Mesenchymal stem cell (in vitro differentiated cells and primary cell): ENCODE data around the gene IKZF1. TPM values are rescaled to one million over a fixed set of nuclear protein-coding genes. Genes with fewer than 3 reads are reported as not detected.

Experiments used
- DNase-seq: peaks from one replicate; pipeline ENCODE4 v3.0.0-alpha.2; 2013
- H2AFZ ChIP-seq: one replicate; pipeline ENCODE4 v1.6.1; 2013; ENCODE audit warnings: low read depth, mild to moderate bottlenecking, control low read depth, inconsistent platforms, low read length, moderate library complexity
- H2AK5ac ChIP-seq: 2 replicates; pipeline ENCODE4 v1.6.1; 2013; ENCODE audit warnings: low read length, moderate library complexity, mild to moderate bottlenecking, inconsistent platforms; ENCODE audit not compliant: severe bottlenecking
- H2BK120ac ChIP-seq: one replicate; pipeline ENCODE4 v1.6.1; 2013; ENCODE audit warnings: low read depth, mild to moderate bottlenecking, inconsistent platforms, low read length, moderate library complexity
- H2BK12ac ChIP-seq, 2 experiments: one replicate each; pipeline ENCODE4 v1.6.1; 2013; ENCODE audit warnings: inconsistent platforms in 2 of 2, low read length in 2 of 2, mild to moderate bottlenecking in 2 of 2, moderate library complexity in 2 of 2, control low read depth in 1 of 2
- H2BK15ac ChIP-seq: one replicate; pipeline ENCODE4 v1.6.1; 2013; ENCODE audit warnings: mild to moderate bottlenecking, low read depth, inconsistent platforms; ENCODE audit not compliant: poor library complexity, severe bottlenecking
- H2BK5ac ChIP-seq: 2 replicates; pipeline ENCODE4 v1.6.1; 2013; ENCODE audit warnings: low read depth, mild to moderate bottlenecking, low read length, control low read depth, inconsistent platforms; ENCODE audit not compliant: poor library complexity, severe bottlenecking
- H3K14ac ChIP-seq, 2 experiments: one replicate each; pipeline ENCODE4 v1.6.1; 2013; ENCODE audit warnings: inconsistent platforms in 2 of 2, low read length in 2 of 2, control low read depth in 1 of 2, mild to moderate bottlenecking in 1 of 2, moderate library complexity in 1 of 2
- H3K18ac ChIP-seq, 2 experiments: one replicate each; pipeline ENCODE4 v1.6.1; 2013; ENCODE audit warnings: inconsistent platforms in 2 of 2, low read length in 2 of 2, control low read depth in 1 of 2, low read depth in 1 of 2, mild to moderate bottlenecking in 1 of 2
- H3K23ac ChIP-seq, 2 experiments: one replicate each; pipeline ENCODE4 v1.6.1; 2013; ENCODE audit warnings: inconsistent platforms in 2 of 2, low read length in 2 of 2, mild to moderate bottlenecking in 2 of 2, moderate library complexity in 2 of 2, control low read depth in 1 of 2
- H3K27ac ChIP-seq: 2 replicates; pipeline ENCODE4 v1.5.1; 2013; ENCODE audit warnings: mild to moderate bottlenecking, moderate library complexity, low read length, control low read depth, inconsistent platforms; ENCODE audit not compliant: poor library complexity, severe bottlenecking
- H3K27me3 ChIP-seq, 2 experiments: 2 replicates each; pipeline versions ENCODE4 v1.6.1 to v1.7.0; 2013; ENCODE audit warnings: low read length in 2 of 2, mild to moderate bottlenecking in 2 of 2, moderate library complexity in 2 of 2, control low read depth in 1 of 2, inconsistent platforms in 1 of 2; ENCODE audit not compliant: control insufficient read depth in 1 of 2, insufficient read depth in 1 of 2
- H3K36me3 ChIP-seq, 2 experiments: 2 replicates each; pipeline versions ENCODE4 v1.6.1 to v1.7.0; 2013; ENCODE audit warnings: low read length in 2 of 2, control low read depth in 1 of 2, inconsistent platforms in 1 of 2, low read depth in 1 of 2, mild to moderate bottlenecking in 1 of 2; ENCODE audit not compliant: insufficient read depth in 2 of 2, control insufficient read depth in 1 of 2
- H3K4ac ChIP-seq, 2 experiments: one replicate each; pipeline ENCODE4 v1.6.1; 2013; ENCODE audit warnings: inconsistent platforms in 2 of 2, low read length in 2 of 2, mild to moderate bottlenecking in 2 of 2, moderate library complexity in 2 of 2, control low read depth in 1 of 2, low read depth in 1 of 2
- H3K4me1 ChIP-seq: 2 replicates; pipeline ENCODE4 v1.6.1; 2013; ENCODE audit warnings: low read depth, low read length, control low read depth; ENCODE audit not compliant: control insufficient read depth, insufficient read depth
- H3K4me2 ChIP-seq: 2 replicates; pipeline ENCODE4 v1.6.1; 2013; ENCODE audit warnings: low read length, mild to moderate bottlenecking, inconsistent platforms; ENCODE audit not compliant: poor library complexity, severe bottlenecking
- H3K4me3 ChIP-seq, 2 experiments: 2 replicates each; pipeline versions ENCODE4 v1.5.1 to v1.7.0; 2013; ENCODE audit warnings: low read length in 2 of 2, mild to moderate bottlenecking in 2 of 2, control low read depth in 1 of 2, low read depth in 1 of 2; ENCODE audit not compliant: insufficient read depth in 1 of 2
- H3K79me1 ChIP-seq: replicated peaks from 2 replicates; pipeline ENCODE4 v1.6.1; 2013; ENCODE audit warnings: mild to moderate bottlenecking, control low read depth, low read length, inconsistent platforms; ENCODE audit not compliant: poor library complexity, severe bottlenecking
- H3K9ac ChIP-seq: 2 replicates; pipeline ENCODE4 v1.7.0; 2013; ENCODE audit warnings: mild to moderate bottlenecking, low read length, moderate library complexity
- H3K9me3 ChIP-seq: 2 replicates; pipeline ENCODE4 v1.7.0; 2013; ENCODE audit warnings: mild to moderate bottlenecking, low read length; ENCODE audit not compliant: control insufficient read depth
- H4K8ac ChIP-seq: one replicate; pipeline ENCODE4 v1.6.1; 2013; ENCODE audit warnings: inconsistent platforms, mild to moderate bottlenecking, low read length, moderate library complexity
- H4K91ac ChIP-seq: one replicate; pipeline ENCODE4 v1.6.1; 2013; ENCODE audit warnings: mild to moderate bottlenecking, low read length, inconsistent platforms
- WGBS: methylation state at CpG from one replicate; pipeline ENCODE4 v1.1.7; 2013; ENCODE audit warnings: mixed read lengths; 5-methylcytosine and 5-hydroxymethylcytosine counted together
- polyA plus RNA-seq, 2 experiments: library from polyadenylated mRNA; stranded (reverse); fragments of 200-250 nt; gene quantifications; one replicate each; pipeline ENCODE4 v1.2.3, GENCODE V29; 2013

The IKZF1 gene
- 0.01 TPM for polyA plus RNA-seq (2013, experiment 1 of 2)
- polyA plus RNA-seq (2013, experiment 2 of 2), result not detected

DNA sequence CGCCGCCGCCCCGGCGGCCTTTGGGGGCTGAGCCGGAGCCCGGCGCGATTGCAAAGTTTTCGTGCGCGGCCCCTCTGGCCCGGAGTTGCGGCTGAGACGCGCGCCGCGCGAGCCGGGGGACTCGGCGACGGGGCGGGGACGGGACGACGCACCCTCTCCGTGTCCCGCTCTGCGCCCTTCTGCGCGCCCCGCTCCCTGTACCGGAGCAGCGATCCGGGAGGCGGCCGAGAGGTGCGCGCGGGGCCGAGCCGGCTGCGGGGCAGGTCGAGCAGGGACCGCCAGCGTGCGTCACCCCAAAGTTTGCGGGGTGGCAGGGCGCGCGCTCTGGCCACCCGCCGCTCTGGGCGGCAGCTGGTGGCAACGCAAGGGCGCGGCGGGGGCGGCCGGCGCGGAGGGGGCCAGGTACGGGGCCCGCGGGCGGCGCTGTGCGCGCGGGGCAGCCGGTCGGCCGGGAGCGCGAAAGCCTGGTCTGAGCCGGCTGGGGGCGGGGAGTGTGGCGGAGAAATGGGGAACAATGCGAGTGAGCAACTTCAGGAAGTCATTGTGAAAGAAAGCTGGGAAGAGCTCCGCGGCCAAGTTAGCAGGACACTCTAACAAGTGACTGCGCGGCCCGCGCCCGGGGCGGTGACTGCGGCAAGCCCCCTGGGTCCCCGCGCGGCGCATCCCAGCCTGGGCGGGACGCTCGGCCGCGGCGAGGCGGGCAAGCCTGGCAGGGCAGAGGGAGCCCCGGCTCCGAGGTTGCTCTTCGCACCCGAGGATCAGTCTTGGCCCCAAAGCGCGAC is at the start of gene IKZF1:
Gene IKZF1 (plus strand): TSS at position 588 of the 782 bp plus-strand sequence. CDS start 14,346 bp downstream, outside the sequence.
- peak within 1 kb of the TSS; percentile 47 for H2AFZ ChIP-seq
- H4K8ac ChIP-seq, result no peak within 1 kb of the TSS
- no peak within 1 kb of the TSS for H2BK5ac ChIP-seq
- no peak within 1 kb of the TSS for H3K9ac ChIP-seq
- no peak within 1 kb of the TSS for H2BK12ac ChIP-seq
- H3K4me2 ChIP-seq, result peak within 1 kb of the TSS; percentile 93
- no peak within 1 kb of the TSS for H3K18ac ChIP-seq
- H3K79me1 ChIP-seq, result no peaks in the 10 kb centered on the region
- no peak within 1 kb of the TSS for H2BK15ac ChIP-seq
- H3K4me3 ChIP-seq, result peak within 1 kb of the TSS in 1 of 2 experiments; percentile 50
- no peak within 1 kb of the TSS for H2BK120ac ChIP-seq
- peaks cover 70% of the 10 kb centered on the region in 2 experiments for H3K27me3 ChIP-seq
- H3K27ac ChIP-seq, result no peak within 1 kb of the TSS
- WGBS, result 1% methylated on average over 91 of the region's 107 CpGs
- no peak within 1 kb of the TSS for H3K4ac ChIP-seq
- H3K23ac ChIP-seq, result peak within 1 kb of the TSS in 1 of 2 experiments; percentile 66
- H3K14ac ChIP-seq, result peak within 1 kb of the TSS in 1 of 2 experiments; percentile 14
- no peaks in the 10 kb centered on the region for H3K36me3 ChIP-seq
- DNase-seq, result peak; percentile 7
- no peak within 1 kb of the TSS for H4K91ac ChIP-seq
- peaks cover 14% of the 10 kb centered on the region for H3K4me1 ChIP-seq
- H3K9me3 ChIP-seq, result no peaks in the 10 kb centered on the region
- H2AK5ac ChIP-seq, result no peak within 1 kb of the TSS

DNA sequence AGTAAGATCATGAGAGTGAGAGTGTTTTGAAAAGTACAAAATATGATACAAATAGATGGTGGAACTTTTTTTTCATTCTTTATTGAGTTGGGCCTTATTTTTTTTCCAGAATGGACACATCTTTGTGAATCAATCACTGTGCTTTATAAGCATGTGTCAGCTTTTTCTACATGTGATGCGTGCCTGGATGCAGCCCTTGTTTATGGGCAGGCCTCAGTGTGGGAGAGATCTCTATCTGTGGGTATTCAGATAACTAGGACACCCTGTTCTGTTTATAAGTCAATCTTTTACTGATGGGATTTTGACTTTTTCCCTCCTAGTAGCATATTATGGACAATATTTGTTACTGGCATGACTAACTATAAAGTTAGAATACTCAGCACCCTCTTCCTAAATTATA is 42.9 kb upstream of the IKZF1 start:
- no peak overlapping the region for H2BK120ac ChIP-seq
- H2AK5ac ChIP-seq, result no peak overlapping the region
- no peaks in the 10 kb centered on the region for H3K79me1 ChIP-seq
- 50% methylated on average over 1 of the region's 1 CpG for WGBS
- H2AFZ ChIP-seq, result no peak overlapping the region
- H3K4me1 ChIP-seq, result no peaks in the 10 kb centered on the region
- no peak overlapping the region for H2BK5ac ChIP-seq
- no peak overlapping the region for H3K27ac ChIP-seq
- no peak overlapping the region for H3K4ac ChIP-seq
- H2BK15ac ChIP-seq, result no peak overlapping the region
- no peaks in the 10 kb centered on the region for H3K27me3 ChIP-seq
- H3K9me3 ChIP-seq, result no peaks in the 10 kb centered on the region
- no peak overlapping the region for H4K91ac ChIP-seq
- H3K36me3 ChIP-seq, result no peaks in the 10 kb centered on the region
- no peak for DNase-seq
- H3K9ac ChIP-seq, result no peak overlapping the region
- no peak overlapping the region for H3K23ac ChIP-seq
- H3K4me2 ChIP-seq, result no peak overlapping the region
- no peak overlapping the region for H2BK12ac ChIP-seq
- H3K18ac ChIP-seq, result no peak overlapping the region
- no peak overlapping the region for H3K4me3 ChIP-seq
- H4K8ac ChIP-seq, result no peak overlapping the region
- no peak overlapping the region for H3K14ac ChIP-seq

DNA sequence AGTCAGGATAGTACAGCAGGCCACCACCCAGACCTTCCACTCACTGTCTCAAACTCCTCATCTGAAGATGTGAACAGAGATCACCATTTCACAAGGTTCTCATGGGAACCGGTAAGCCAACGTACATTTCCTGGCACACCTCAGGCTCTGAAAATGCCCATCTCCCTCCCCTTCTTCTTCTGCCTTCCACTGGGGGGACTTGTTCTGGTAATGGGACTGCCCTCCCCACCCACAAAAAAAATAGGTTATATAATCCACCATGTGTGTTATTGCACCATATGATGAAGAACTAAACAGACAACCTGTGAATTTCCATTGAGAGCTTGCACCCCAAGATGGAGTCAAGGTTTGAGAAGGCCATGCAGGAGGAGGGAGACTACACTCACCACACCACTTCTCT is 42.1 kb upstream of the IKZF1 start:
- Histone ChIP-seq H3K27ac (no peak overlapping the region), H2AFZ (no peak overlapping the region), H3K9me3 (no peaks in the 10 kb centered on the region), H4K91ac (no peak overlapping the region), H3K27me3 (no peaks in the 10 kb centered on the region), H3K4ac (no peak overlapping the region), H3K79me1 (no peaks in the 10 kb centered on the region), H2AK5ac (no peak overlapping the region), H3K4me3 (no peak overlapping the region), H3K23ac (no peak overlapping the region), H3K14ac (no peak overlapping the region), H3K9ac (no peak overlapping the region), H3K4me1 (no peaks in the 10 kb centered on the region), H3K36me3 (no peaks in the 10 kb centered on the region), H4K8ac (no peak overlapping the region), H2BK5ac (no peak overlapping the region), H2BK120ac (no peak overlapping the region), H2BK15ac (no peak overlapping the region), H2BK12ac (no peak overlapping the region), H3K18ac (no peak overlapping the region), H3K4me2 (no peak overlapping the region)
- WGBS, result 94% methylated on average over 2 of the region's 2 CpGs
- DNase-seq, result no peak

DNA sequence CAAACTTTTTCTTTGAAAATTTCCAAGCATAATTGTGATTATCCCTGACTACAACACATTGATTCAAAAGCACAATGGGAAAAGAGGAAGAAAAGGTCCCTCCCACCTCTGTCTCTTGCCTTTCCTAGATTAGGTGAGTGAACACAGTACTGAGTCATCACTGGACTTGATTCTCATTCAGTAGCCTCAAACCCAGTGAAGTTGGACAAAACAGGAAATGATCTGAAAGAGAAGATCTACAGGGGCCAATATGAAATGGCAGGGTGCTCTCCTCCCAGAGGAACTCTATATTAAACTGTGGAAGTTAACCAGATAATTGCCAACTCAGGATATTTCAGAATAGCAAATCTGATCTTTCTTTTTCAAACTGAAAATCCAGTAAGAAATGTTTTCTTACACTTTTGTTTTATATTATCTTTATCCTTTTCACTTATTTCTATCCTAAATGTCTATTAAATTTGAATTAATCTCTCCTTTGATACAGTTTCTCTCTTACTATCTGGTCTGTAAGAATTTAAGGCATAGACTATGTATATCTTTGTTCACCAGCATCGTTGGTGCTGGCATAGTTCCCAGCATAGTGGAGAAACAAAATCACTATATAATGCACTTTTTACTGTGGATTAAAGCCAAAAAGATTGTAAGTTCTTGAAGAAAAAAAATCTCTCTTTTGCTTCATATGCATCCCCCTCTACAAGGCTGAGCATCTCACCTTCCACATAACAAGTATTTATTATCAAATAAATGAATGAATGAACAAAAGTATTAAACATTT is 41.4 kb upstream of the IKZF1 start:
- no peak overlapping the region for H2BK12ac ChIP-seq
- no peak overlapping the region for H4K8ac ChIP-seq
- no peak overlapping the region for H2BK15ac ChIP-seq
- H3K14ac ChIP-seq, result no peak overlapping the region
- H3K4me2 ChIP-seq, result no peak overlapping the region
- no peaks in the 10 kb centered on the region for H3K27me3 ChIP-seq
- no peak overlapping the region for H2AFZ ChIP-seq
- H4K91ac ChIP-seq, result no peak overlapping the region
- no peak overlapping the region for H3K4ac ChIP-seq
- no peak overlapping the region for H3K23ac ChIP-seq
- H3K9ac ChIP-seq, result no peak overlapping the region
- no peaks in the 10 kb centered on the region for H3K4me1 ChIP-seq
- no peaks in the 10 kb centered on the region for H3K9me3 ChIP-seq
- no peak overlapping the region for H2BK120ac ChIP-seq
- no peak for DNase-seq
- no CpG with 5 or more reads among the region's 1 CpG for WGBS
- H3K4me3 ChIP-seq, result no peak overlapping the region
- no peak overlapping the region for H3K18ac ChIP-seq
- H2AK5ac ChIP-seq, result no peak overlapping the region
- H3K36me3 ChIP-seq, result no peaks in the 10 kb centered on the region
- H3K79me1 ChIP-seq, result no peaks in the 10 kb centered on the region
- H2BK5ac ChIP-seq, result no peak overlapping the region
- H3K27ac ChIP-seq, result no peak overlapping the region
